Amniotic stem cell (primary cell): Measurements from ENCODE around the gene ABLIM2.

Experiments used
- DNase-seq: peaks from one replicate; lab custom pipeline; 2025; lab: John Stamatoyannopoulos, UW

Gene ABLIM2

GRCh38 chr4:8192748-8193738 lies 34.4 kb upstream of the ABLIM2 start:
- DNase-seq, result no peak

- no peak for DNase-seq
Observed at GRCh38 chr4:8191136-8191747, 32.6 kb upstream of the ABLIM2 start.

GRCh38 chr4:8189551-8190466 lies 31.2 kb upstream of the ABLIM2 start:
- DNase-seq, result no peak

GRCh38 chr4:8188743-8189550 lies 30.3 kb upstream of the ABLIM2 start:
- no peak for DNase-seq

- DNase-seq, result no peak
Observed at GRCh38 chr4:8188085-8188484, 29.5 kb upstream of the ABLIM2 start.

- no peak for DNase-seq
Observed at GRCh38 chr4:8185930-8186329, 27.3 kb upstream of the ABLIM2 start.

GRCh38 chr4:8185295-8185694 lies 26.7 kb upstream of the ABLIM2 start:
- DNase-seq, result no peak

GRCh38 chr4:8184061-8184460 lies 25.4 kb upstream of the ABLIM2 start:
- no peak for DNase-seq

- no peak for DNase-seq
Observed at GRCh38 chr4:8182858-8183725, 24.5 kb upstream of the ABLIM2 start.

- DNase-seq, result no peak
Observed at GRCh38 chr4:8182294-8182693, 23.7 kb upstream of the ABLIM2 start.

- DNase-seq, result no peak
Observed at GRCh38 chr4:8181844-8182243, 23.2 kb upstream of the ABLIM2 start.

GRCh38 chr4:8181119-8181518 lies 22.5 kb upstream of the ABLIM2 start:
- no peak for DNase-seq

- no peak for DNase-seq
Observed at GRCh38 chr4:8180310-8181093, 21.9 kb upstream of the ABLIM2 start.

GRCh38 chr4:8179771-8180170 lies 21.2 kb upstream of the ABLIM2 start:
- DNase-seq, result no peak

GRCh38 chr4:8179074-8179473 lies 20.5 kb upstream of the ABLIM2 start:
- DNase-seq, result no peak

- DNase-seq, result no peak
Observed at GRCh38 chr4:8177956-8178355, 19.3 kb upstream of the ABLIM2 start.

- no peak for DNase-seq
Observed at GRCh38 chr4:8177552-8177951, 18.9 kb upstream of the ABLIM2 start.

GRCh38 chr4:8176547-8177399 lies 18.2 kb upstream of the ABLIM2 start:
- DNase-seq, result no peak

- no peak for DNase-seq
Observed at GRCh38 chr4:8175686-8176085, 17.1 kb upstream of the ABLIM2 start.
